ENCODE data around the gene SPTLC3.

- TF ChIP-seq, protein P1, sequence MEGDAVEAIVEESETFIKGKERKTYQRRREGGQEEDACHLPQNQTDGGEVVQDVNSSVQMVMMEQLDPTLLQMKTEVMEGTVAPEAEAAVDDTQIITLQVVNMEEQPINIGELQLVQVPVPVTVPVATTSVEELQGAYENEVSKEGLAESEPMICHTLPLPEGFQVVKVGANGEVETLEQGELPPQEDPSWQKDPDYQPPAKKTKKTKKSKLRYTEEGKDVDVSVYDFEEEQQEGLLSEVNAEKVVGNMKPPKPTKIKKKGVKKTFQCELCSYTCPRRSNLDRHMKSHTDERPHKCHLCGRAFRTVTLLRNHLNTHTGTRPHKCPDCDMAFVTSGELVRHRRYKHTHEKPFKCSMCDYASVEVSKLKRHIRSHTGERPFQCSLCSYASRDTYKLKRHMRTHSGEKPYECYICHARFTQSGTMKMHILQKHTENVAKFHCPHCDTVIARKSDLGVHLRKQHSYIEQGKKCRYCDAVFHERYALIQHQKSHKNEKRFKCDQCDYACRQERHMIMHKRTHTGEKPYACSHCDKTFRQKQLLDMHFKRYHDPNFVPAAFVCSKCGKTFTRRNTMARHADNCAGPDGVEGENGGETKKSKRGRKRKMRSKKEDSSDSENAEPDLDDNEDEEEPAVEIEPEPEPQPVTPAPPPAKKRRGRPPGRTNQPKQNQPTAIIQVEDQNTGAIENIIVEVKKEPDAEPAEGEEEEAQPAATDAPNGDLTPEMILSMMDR (conservative IDR thresholded peaks at IDR 0.05; ENCODE audit: low read depth in 2 of 2) = no peak
- TF ChIP-seq POLR2AphosphoS5 (IDR thresholded peaks at IDR 0.05; ENCODE audit: low read depth) = no peak
- TF ChIP-seq EZH2 (IDR thresholded peaks at IDR 0.05; ENCODE audit: low read depth, unreplicated experiment) = no peak
- TF ChIP-seq CREB1 (CRISPR knock-in tag; IDR thresholded peaks at IDR 0.05; ENCODE audit: low read depth) = no peak
- TF ChIP-seq, protein P2, sequence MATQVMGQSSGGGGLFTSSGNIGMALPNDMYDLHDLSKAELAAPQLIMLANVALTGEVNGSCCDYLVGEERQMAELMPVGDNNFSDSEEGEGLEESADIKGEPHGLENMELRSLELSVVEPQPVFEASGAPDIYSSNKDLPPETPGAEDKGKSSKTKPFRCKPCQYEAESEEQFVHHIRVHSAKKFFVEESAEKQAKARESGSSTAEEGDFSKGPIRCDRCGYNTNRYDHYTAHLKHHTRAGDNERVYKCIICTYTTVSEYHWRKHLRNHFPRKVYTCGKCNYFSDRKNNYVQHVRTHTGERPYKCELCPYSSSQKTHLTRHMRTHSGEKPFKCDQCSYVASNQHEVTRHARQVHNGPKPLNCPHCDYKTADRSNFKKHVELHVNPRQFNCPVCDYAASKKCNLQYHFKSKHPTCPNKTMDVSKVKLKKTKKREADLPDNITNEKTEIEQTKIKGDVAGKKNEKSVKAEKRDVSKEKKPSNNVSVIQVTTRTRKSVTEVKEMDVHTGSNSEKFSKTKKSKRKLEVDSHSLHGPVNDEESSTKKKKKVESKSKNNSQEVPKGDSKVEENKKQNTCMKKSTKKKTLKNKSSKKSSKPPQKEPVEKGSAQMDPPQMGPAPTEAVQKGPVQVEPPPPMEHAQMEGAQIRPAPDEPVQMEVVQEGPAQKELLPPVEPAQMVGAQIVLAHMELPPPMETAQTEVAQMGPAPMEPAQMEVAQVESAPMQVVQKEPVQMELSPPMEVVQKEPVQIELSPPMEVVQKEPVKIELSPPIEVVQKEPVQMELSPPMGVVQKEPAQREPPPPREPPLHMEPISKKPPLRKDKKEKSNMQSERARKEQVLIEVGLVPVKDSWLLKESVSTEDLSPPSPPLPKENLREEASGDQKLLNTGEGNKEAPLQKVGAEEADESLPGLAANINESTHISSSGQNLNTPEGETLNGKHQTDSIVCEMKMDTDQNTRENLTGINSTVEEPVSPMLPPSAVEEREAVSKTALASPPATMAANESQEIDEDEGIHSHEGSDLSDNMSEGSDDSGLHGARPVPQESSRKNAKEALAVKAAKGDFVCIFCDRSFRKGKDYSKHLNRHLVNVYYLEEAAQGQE (IDR thresholded peaks at IDR 0.05; ENCODE audit: unreplicated experiment) = no peak
- no peak for TF ChIP-seq EZH2phosphoT487 (IDR thresholded peaks at IDR 0.05; ENCODE audit: unreplicated experiment)
- TF ChIP-seq JUNB (IDR thresholded peaks at IDR 0.05; ENCODE audit: unreplicated experiment) = no peak
- TF ChIP-seq NANOG (IDR thresholded peaks at IDR 0.05; ENCODE audit: borderline replicate concordance) = no peak
Measured at GRCh38 chr20:13148402-13148801, 139.6 kb downstream of the SPTLC3 start.
